Superior temporal gyrus (tissue), 1 donor: ENCODE measurements around the gene SLC2A6.

Experiments used
- DNase-seq: peaks from one replicate; pipeline ENCODE4 v3.0.0-alpha.2; 2016; ENCODE audit errors: extremely low spot score

The SLC2A6 gene

GRCh38 chr9:133496861-133497842 lies 18.3 kb upstream of the SLC2A6 start:
- no peak for DNase-seq

GRCh38 chr9:133495327-133496293 lies 16.7 kb upstream of the SLC2A6 start:
- DNase-seq, result no peak

- no peak for DNase-seq
Measured at GRCh38 chr9:133494636-133495326, 15.9 kb upstream of the SLC2A6 start.

GRCh38 chr9:133493845-133494540 lies 15.1 kb upstream of the SLC2A6 start:
- no peak for DNase-seq

GRCh38 chr9:133493428-133493827 lies 14.5 kb upstream of the SLC2A6 start:
- DNase-seq, result no peak

- no peak for DNase-seq
Measured at GRCh38 chr9:133492061-133493021, 13.4 kb upstream of the SLC2A6 start.

- DNase-seq, result no peak
Measured at GRCh38 chr9:133491656-133491925, 12.7 kb upstream of the SLC2A6 start.

GRCh38 chr9:133490865-133491655 lies 12.2 kb upstream of the SLC2A6 start:
- DNase-seq, result no peak

- no peak for DNase-seq
Measured at GRCh38 chr9:133490201-133490681, 11.3 kb upstream of the SLC2A6 start.

- DNase-seq, result no peak
Measured at GRCh38 chr9:133489253-133490190, 10.6 kb upstream of the SLC2A6 start.

GRCh38 chr9:133488686-133489252 lies 9.9 kb upstream of the SLC2A6 start:
- DNase-seq, result no peak

- no peak for DNase-seq
Measured at GRCh38 chr9:133487331-133487725, 8.4 kb upstream of the SLC2A6 start.

- DNase-seq, result no peak
Measured at GRCh38 chr9:133485531-133486260, 6.8 kb upstream of the SLC2A6 start.

GRCh38 chr9:133484671-133485437 lies 6.0 kb upstream of the SLC2A6 start:
- DNase-seq, result no peak

- no peak for DNase-seq
Measured at GRCh38 chr9:133483611-133484010, 4.7 kb upstream of the SLC2A6 start.
